NCI-H82 treated with DMSO at 0.1 percent for 48 hours (cell line): ENCODE measurements around the gene TRIM37.
"Not testable (repeated sequence)": the region's sequence is repeated elsewhere in the genome, so short reads cannot be mapped to it uniquely, and the experiment has no call there.

Source experiments
- DNase-seq: peaks from one replicate; lab custom pipeline; 2025; ENCODE audit not compliant: unreplicated experiment; lab: John Stamatoyannopoulos, UW

The TRIM37 gene

DNA sequence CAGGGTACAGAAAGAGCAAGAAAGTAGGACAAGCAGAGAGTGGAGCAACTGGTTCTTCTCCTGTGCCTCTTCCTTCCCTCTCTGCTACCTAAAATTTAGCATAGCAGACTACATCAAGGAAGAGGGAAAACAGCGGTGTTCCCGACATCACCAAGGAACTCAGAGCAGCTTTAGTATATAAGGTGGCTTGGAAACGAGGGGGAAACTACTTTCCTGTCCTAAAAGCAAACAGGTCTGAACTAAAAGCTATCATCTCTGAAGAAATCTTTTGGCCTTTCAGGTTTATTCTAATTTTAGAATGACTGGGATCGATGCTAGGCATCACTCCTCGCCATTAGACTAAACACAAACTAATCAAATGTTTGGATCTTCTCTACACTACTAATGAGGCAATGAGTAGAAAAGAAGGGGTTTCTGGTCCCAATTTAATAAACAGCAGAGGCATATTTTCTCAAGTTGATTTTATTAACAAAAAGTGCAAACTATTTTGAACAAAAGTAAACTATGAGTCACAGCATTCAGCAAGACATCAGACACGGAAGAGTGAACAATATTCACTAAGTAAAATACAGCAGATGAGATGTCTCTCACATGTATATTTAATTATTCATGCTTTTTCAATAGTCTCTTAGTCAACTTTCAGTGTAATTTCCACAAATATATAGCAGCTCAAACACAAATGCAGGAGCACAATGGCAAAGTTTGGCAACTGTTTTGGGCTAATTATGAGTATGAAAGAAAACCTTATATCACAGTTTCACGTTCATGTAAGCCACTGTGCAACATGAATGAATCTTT is 108.7 kb downstream of the TRIM37 start:
- DNase-seq = no peak

GRCh38 chr17:58996968-58997367 is 109.7 kb downstream of the TRIM37 start:
- no peak for DNase-seq

DNA sequence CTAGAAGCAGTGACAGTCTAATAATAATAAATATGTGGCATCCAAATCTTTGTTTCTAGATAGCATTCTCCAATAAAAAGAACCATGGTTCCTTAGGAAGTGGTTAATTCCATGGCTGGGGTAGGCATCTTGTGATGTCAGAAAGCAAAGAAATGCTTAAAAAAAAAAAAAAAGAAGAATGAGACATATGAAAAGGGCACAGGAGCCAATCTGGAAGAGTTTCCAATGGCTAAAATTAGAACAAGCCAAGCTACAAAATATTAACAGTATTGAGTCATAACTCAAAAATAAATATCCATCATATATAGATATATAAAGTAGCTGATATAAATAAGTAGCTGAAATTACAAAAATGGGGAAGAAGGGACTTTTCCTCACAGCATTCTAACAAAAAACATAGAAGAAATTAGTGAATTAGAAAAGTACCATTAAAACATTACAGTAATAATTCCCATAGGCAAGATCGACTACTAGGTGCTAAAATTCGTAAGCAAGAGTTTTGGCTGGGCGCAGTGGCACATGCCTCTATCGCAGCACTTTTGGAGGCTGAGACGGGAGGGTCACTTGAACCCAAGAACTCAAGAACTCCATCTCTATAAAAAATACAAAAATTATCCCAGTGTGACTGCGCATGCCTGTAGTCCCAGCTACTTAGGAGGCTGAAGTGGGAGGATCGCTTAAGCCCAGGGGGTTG is 111.3 kb downstream of the TRIM37 start:
- no peak for DNase-seq

- DNase-seq = no peak
These were observed 113.4 kb downstream of the TRIM37 start for GRCh38 chr17:58993311-58993710.

GRCh38 chr17:58991718-58992331 is 114.9 kb downstream of the TRIM37 start:
- DNase-seq = no peak

DNA sequence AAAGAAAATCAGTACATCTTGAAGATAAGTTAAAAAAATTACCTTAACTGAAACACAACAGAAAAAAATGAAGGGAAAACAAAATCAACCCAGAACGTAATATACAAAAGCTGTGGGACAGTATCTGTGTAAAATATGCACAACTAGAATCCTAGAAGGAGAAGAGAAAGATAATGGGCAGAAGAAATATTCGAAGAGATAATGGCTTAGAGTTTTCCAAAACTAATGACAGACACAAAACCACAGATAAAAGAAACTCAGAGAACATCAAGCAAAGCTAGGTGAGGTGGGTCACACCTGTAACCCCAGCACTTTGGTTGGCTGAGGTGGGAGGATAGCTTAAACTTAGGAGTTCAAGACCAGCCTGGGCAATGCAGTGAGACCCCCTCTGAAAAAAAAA is 117.1 kb downstream of the TRIM37 start:
- no peak for DNase-seq

DNA sequence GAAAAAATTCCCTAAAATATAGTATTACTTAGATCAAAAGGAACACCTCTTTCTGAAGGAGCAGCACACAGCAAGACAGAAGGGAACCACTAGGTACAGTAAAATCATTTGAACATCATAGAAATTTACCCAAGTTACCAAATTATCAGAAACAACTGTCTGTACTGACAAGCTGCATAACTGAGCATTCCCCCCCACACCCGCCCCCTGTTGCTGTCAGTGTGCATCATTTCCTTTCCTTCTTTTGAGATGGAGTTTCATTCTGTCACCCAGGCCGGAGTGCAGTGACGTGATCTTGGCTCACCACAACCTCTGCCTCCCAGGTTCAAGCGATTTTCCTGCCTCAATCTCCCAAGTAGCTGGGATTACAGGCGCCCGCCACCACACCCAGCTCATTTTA is 120.7 kb downstream of the TRIM37 start:
- DNase-seq = no peak

DNA sequence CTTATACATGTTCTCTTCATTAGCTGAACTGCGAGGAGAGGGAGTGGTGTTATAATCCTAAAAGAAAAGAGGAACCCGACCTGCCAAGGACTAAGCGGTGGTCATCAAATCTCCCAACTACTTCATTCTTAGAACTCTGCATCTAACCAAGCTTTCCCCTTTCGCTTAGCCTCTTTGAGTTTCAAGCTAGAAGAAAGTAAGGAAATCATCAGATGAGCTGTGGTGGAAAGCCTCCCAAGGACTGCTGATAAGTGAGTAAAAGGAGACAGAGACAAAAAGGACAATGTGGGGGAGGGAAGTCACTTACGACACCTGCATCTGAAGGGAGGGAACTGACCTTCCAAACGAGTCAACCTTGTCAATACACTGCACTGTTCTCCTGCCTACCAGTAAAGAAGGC is 121.3 kb downstream of the TRIM37 start:
- DNase-seq = no peak

DNA sequence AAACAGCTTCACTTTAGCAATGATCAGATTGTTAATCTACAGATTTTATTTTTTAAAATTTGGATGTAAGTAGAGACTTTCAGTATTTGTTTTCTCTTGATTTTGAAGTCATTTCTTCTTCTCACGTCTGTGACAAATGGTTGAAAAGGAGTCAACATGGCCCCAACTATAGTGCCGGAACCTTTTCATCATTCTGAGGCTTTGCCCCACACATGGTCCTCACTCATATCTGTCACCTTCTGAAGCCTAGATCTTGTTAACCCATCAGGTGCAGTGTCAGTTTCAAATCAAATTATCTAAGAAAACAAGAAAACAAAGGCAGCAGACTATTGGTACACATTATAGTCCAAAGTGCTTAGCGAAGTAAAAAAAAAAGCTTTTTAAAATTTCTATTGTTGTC is 124.1 kb downstream of the TRIM37 start:
- DNase-seq = no peak

GRCh38 chr17:58980706-58981481 is 125.8 kb downstream of the TRIM37 start:
- DNase-seq = no peak

DNA sequence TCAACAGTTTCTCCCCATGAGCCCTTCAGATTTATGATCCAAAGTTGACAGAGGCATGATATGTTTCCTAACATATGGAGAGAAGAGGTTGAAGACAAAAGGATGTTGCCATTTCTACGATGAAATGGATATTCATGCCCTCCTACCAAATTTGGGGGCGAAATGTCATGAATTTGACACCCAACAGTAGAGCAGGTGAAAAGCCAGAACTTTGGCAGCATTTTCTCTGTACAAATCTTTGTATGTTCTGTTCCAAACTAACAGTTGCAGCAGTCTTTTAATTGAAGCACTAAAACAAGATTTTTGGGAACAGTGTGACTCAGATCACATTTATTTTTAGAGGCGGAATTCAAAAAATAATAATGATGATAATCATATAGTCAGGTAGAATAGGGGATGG is 130.1 kb downstream of the TRIM37 start:
- no peak for DNase-seq

- DNase-seq = no peak
These were observed 132.3 kb downstream of the TRIM37 start for GRCh38 chr17:58974354-58974753.

- DNase-seq = no peak
These were observed 135.8 kb downstream of the TRIM37 start for GRCh38 chr17:58970609-58971450.

DNA sequence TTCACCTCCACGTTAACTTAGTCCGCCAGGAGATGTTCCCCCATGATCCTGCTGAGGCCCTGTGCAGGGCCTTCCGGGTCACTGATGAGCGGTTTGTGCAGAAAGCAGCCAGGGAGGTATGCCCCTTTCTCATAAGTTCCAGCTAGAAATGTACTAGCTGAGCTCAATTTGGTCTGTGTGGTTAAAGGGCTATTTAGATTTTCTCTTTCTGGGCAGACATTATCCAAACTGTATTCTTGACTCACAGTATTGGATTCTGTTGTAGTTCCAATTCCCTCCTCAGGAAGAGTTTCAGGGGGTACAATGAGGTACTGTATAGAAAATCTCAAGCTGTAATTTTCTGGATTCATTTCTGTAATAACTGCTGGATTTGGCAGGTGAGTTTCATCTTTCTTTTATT is 137.1 kb downstream of the TRIM37 start:
- DNase-seq = no peak

GRCh38 chr17:58969156-58969555 is 137.5 kb downstream of the TRIM37 start:
- DNase-seq = no peak

DNA sequence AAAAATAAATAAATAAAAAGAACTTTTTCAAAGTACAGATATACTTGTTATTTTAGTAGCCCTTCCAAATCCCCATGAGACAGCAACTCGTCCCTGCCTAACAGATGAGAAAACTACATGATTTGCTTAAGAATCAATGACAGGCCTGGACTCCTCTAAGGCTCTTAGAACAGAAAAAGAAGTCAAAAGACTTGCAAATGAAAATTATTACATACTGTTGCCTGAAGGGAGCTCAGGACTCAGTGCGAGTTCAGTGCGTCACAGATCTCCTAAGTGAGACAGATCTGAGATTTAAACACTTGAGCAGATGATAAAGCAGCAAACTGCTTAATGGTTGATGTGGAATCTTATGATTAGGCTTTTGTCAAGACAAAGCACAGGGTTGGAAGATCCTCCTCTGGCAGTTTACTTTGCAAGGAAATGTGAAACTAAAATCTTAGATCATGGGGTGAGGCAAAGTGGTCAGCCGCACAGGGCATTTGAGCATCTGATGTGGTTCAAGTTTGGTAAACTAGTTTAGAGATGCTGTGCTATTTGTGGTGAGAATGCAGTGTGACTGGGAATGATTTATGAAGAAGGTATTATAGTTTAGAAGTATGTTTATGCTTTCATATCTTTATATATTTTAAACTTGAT is 138.1 kb downstream of the TRIM37 start:
- DNase-seq = no peak

DNA sequence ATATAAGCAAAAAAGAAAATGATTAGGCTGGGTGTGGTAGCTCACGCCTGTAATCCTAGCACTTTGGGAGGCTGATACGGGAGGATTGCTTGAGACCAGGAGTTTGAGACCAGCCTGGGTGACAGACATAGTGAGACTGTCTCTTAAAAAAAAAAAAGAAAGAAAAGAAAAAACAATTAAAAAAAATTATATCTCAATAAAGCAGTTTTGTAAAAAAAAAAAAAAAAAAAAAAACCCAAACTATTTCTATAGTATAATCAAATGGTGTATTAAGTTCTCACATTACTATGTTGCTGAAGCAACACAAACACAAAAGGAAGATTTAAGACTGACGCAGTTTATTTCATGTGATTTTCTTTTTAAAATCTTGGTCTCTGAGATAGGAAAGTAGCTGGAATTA is 140.5 kb downstream of the TRIM37 start:
- DNase-seq = no peak

DNA sequence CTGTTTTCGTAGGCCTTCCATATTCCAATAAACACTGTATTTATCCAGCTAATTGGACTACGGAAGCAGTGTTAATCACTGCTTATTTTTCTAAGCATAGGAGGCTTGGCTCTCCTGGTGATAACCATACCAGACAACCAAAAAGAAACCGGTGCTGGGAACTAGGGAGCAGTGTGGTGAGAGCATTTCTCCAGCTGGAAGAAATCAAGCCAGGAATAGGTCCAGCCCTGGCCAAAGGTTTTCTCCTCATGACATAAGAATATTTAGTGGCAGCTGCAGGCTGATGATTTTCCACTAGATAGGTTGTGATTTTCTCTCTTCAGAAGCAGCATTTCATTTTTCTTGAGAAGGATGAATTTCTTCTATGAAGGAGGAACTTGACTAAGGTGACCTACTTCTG is 141.5 kb downstream of the TRIM37 start:
- no peak for DNase-seq

DNA sequence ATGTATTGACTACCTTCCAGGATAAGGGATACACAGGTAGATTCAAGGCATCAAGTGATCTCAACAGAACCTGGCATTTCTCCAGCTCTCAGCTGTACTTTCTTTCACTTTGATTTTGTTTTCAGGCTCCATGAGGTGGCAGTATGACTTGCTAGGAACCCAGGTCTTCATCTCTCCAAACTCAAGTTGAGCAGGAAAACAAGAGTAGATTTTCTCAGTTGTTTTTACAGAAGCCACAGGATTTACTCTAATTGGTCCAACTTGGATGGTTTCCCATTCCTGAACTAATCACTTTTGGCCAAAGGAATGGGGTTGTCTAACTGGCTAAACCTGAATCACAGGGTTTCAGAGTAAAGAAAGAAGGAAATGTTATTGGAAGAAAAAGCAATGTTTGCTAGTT is 146.6 kb downstream of the TRIM37 start:
- DNase-seq = no peak

- not testable (repeated sequence) for DNase-seq
These were observed 149.0 kb downstream of the TRIM37 start for GRCh38 chr17:58957725-58958073.
